Common myeloid progenitor, CD34-positive (primary cell): ENCODE data around the gene SCTR.

Experiments used
- CTCF ChIA-PET: fragments of 350-600 bp; sonication (Branson Sonifier 250); formaldehyde crosslinking; loops from one replicate; lab custom pipeline; 2021; ENCODE audit warnings: antibody characterized with exemption; lab: Charles Lee
- POLR2A ChIA-PET: fragments of 350-600 bp; sonication (Branson Sonifier 250); formaldehyde crosslinking; loops from one replicate; lab custom pipeline; 2021; ENCODE audit warnings: antibody characterized with exemption; lab: Charles Lee
- DNase-seq, 3 donors: peaks; one replicate each; pipeline versions ENCODE4 v3.0.0 to v3.0.0-alpha.2; 2013
- H3K27ac ChIP-seq, 2 experiments: 1 replicate in 1 of 2; 2 replicates in 1 of 2; pipeline ENCODE4 v1.7.0; 2013; ENCODE audit warnings: inconsistent platforms in 2 of 2, low read length in 2 of 2, mild to moderate bottlenecking in 2 of 2, low read depth in 1 of 2, moderate library complexity in 1 of 2; ENCODE audit not compliant: severe bottlenecking in 2 of 2, insufficient read depth in 1 of 2, poor library complexity in 1 of 2
- H3K27me3 ChIP-seq, 5 experiments: replicated peaks in 2 of 5; 1 replicate in 3 of 5; 2 replicates in 2 of 5; pipeline versions ENCODE4 v1.6.1 to v1.7.0; 2013; ENCODE audit warnings: low read length in 4 of 5, mild to moderate bottlenecking in 2 of 5, moderate library complexity in 2 of 5, inconsistent platforms in 1 of 5; ENCODE audit not compliant: insufficient read depth in 5 of 5, control insufficient read depth in 4 of 5
- H3K36me3 ChIP-seq, 4 experiments: 1 replicate in 2 of 4; 2 replicates in 2 of 4; pipeline versions ENCODE4 v1.6.1 to v1.7.0; 2013; ENCODE audit warnings: low read length in 3 of 4, control low read depth in 1 of 4, mild to moderate bottlenecking in 1 of 4; ENCODE audit not compliant: control insufficient read depth in 4 of 4, insufficient read depth in 4 of 4
- H3K4me1 ChIP-seq, 4 experiments: 1 replicate in 3 of 4; 2 replicates in 1 of 4; pipeline versions ENCODE4 v1.6.1 to v1.7.1; 2013; ENCODE audit warnings: low read length in 3 of 4, mild to moderate bottlenecking in 3 of 4, control low read depth in 1 of 4, inconsistent platforms in 1 of 4, moderate library complexity in 1 of 4; ENCODE audit not compliant: control insufficient read depth in 4 of 4, insufficient read depth in 4 of 4; ENCODE audit errors: control extremely low read depth in 1 of 4
- H3K4me3 ChIP-seq, 7 experiments: 1 replicate in 4 of 7; 2 replicates in 3 of 7; pipeline versions ENCODE4 v1.5.1 to v1.7.0; 2013; ENCODE audit warnings: mild to moderate bottlenecking in 7 of 7, low read length in 6 of 7, moderate library complexity in 6 of 7, inconsistent platforms in 2 of 7, low read depth in 2 of 7, control low read depth in 1 of 7; ENCODE audit not compliant: insufficient read depth in 4 of 7, control insufficient read depth in 1 of 7; ENCODE audit errors: extremely low read depth in 1 of 7
- H3K9me3 ChIP-seq, 5 experiments: 1 replicate in 4 of 5; 2 replicates in 1 of 5; pipeline versions ENCODE4 v1.6.1 to v1.7.1; 2013; ENCODE audit warnings: low read length in 4 of 5, mild to moderate bottlenecking in 2 of 5, inconsistent platforms in 1 of 5, low read depth in 1 of 5, moderate library complexity in 1 of 5; ENCODE audit not compliant: control insufficient read depth in 4 of 5, insufficient read depth in 2 of 5; ENCODE audit errors: control extremely low read depth in 1 of 5
- WGBS: methylation state at CpG from one replicate; pipeline ENCODE4 v1.1.5; 2013; ENCODE audit not compliant: insufficient coverage; 5-methylcytosine and 5-hydroxymethylcytosine counted together

Gene SCTR

DNA sequence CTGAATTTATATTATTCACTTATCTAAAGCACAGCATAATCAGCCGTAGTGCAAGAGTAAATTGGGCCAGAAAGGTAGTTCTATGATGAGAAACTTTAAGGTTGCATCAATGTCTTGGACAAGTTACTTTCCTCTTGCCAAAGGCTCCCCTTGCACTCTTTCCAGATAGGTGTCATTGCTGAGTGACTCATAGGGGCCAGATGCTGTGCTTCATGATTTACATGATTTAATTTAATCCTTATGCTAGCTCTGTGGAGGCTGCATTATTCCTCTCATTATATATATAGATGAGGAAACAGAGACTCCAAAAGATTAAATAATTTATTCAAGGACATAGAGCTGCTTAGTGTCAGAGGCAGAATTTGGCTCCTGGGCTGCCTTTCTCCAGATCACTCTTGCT is 25.0 kb upstream of the SCTR start:
- no peak for DNase-seq
- WGBS = 100% methylated on average over 1 of the region's 1 CpG
- peaks cover 0 to 3% (median 0%) of the 10 kb centered on the region in 5 experiments for H3K9me3 ChIP-seq
- POLR2A ChIA-PET = no interaction called here
- H3K27ac ChIP-seq = no peak overlapping the region
- peaks cover 6 to 36% (median 14%) of the 10 kb centered on the region in 5 experiments for H3K27me3 ChIP-seq
- H3K4me1 ChIP-seq = peaks cover 0 to 6% (median 5%) of the 10 kb centered on the region in 4 experiments
- H3K36me3 ChIP-seq = no peaks in the 10 kb centered on the region
- no peak overlapping the region for H3K4me3 ChIP-seq
- CTCF ChIA-PET = interaction anchor here (0.9 to 1.2 kb wide), 2 partner anchors 13 to 31 kb away, joined by 3 to 6 read pairs; no protein-coding TSS in a partner anchor

DNA sequence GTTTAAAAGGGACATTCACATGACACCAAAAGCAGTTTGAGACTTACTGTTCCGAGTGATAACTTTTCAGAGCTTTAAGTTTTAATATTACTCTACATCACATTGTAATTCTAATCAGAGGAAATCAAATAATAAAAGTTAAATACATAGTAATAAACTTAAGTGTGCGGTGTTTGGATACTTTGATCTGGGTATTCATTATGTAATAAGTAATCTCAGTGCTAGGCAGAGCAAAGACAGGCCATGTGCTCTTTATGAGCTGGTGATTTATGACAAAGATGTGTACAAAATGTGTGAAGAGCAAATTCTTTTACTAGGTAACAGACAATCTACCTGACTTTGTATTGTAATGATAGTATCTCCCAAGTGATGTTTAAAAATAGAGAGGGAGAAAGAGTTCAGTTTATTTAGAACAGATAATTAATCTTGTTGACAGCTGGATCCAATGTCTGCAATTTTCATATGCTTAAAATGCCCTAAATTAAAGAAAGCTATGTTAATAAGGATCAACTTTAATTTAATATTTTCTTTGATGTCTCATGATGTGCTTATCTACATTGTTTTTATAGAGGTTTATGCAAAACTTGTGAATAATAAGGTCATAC is 24.3 kb upstream of the SCTR start:
- Histone ChIP-seq H3K9me3 (peaks cover 0 to 3% (median 0%) of the 10 kb centered on the region in 5 experiments), H3K36me3 (no peaks in the 10 kb centered on the region), H3K27me3 (peaks cover 6 to 42% (median 16%) of the 10 kb centered on the region in 5 experiments), H3K4me3 (no peak overlapping the region), H3K27ac (no peak overlapping the region), H3K4me1 (peaks cover 2 to 11% (median 9%) of the 10 kb centered on the region in 4 experiments)
- ChIA-PET CTCF (interaction anchor here (1.2 kb wide), 1 partner anchor 31 kb away, joined by 6 read pairs; no protein-coding TSS in a partner anchor), POLR2A (no interaction called here)
- no CpG with 5 or more reads among the region's 2 CpGs for WGBS
- no peak for DNase-seq

DNA sequence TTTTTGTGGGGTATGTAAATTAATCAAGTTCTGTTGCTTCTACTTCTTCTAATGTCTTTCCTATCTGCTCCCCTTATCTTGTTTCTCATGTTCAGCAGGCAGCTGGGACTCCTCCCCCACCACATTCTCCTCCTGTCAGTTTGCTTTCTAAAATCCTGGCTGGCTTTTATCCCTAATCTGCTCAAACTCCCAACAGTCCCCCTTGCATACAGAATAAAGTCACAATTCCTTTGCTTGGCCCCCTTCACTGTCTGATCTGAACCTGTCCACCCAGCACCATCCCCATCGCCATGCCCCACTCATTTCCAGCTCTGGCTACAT is 22.1 kb upstream of the SCTR start:
- Histone ChIP-seq H3K4me1 (peaks cover 2 to 13% (median 9%) of the 10 kb centered on the region in 4 experiments), H3K4me3 (no peak overlapping the region), H3K36me3 (no peaks in the 10 kb centered on the region), H3K27me3 (peaks cover 11 to 64% (median 16%) of the 10 kb centered on the region in 5 experiments), H3K27ac (no peak overlapping the region), H3K9me3 (peaks cover 0 to 3% (median 0%) of the 10 kb centered on the region in 5 experiments)
- 89% methylated on average over 1 of the region's 1 CpG for WGBS
- ChIA-PET POLR2A (no interaction called here), CTCF (no interaction called here)
- DNase-seq = no peak

DNA sequence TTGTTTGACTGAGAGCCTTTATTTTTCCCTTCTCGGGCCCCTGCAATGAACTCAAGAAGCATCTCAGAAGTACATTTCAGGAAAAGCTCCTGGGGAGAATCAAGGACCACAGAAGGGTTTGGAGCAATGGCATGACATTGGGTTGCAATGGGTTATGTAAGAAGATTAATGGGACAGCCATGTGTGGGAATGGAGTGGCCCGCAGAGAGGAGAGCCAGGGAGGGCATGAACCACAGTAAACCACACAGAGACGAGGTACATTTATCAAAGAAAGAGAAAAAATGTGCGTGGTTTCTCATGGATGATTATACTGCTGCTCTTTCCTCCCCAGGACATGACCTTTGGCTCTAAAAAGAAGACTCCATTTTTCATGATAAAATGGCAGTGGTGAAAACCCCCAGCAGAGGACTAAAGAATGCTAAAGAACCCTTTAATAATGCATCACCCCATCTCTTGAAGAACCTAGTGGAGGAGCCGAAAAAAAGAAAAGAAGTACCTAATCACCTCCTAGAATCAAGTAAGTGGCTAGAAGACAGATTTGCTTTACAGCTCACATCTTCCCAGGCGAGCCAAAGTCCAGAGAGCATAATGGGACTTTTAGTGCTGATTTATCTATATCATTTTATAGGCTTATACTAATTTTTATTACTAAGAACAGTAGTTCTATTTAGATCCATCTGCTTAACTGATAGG is 21.6 kb upstream of the SCTR start:
- no peak overlapping the region for H3K4me3 ChIP-seq
- H3K36me3 ChIP-seq = no peaks in the 10 kb centered on the region
- ChIA-PET POLR2A (no interaction called here), CTCF (no interaction called here)
- peaks cover 2 to 13% (median 9%) of the 10 kb centered on the region in 4 experiments for H3K4me1 ChIP-seq
- WGBS = 73% methylated on average over 3 of the region's 6 CpGs
- DNase-seq = no peak
- H3K27me3 ChIP-seq = peaks cover 11 to 66% (median 16%) of the 10 kb centered on the region in 5 experiments
- H3K9me3 ChIP-seq = peaks cover 0 to 3% (median 0%) of the 10 kb centered on the region in 5 experiments
- no peak overlapping the region for H3K27ac ChIP-seq

DNA sequence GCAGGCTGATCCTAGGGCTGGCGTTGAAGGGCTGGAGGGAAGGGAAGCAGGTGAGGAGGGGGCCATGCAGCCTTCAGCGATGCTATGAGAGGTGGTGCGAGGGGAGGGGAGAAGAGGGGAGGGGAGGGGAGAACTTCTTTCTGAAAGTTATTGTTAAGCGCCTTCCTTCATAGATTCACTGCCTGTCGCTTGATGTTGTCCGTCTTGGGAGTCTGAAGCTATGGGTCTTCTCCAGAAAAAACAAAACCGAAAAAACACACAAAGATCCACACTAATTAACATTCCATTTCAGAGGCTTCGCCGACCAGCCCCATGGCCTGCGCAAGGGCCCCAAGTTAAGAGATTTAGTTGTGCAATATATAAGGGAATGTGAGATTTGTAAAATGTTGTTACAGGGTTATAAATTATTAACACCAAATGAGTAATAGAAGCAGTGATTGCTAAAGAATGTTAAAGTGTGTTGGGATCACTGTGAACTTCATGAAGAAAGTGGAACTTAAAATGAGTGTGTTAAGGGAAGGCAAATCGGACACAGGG is 20.7 kb upstream of the SCTR start:
- 47% methylated on average over 2 of the region's 11 CpGs for WGBS
- peaks cover 11 to 73% (median 19%) of the 10 kb centered on the region in 5 experiments for H3K27me3 ChIP-seq
- peaks cover 0 to 5% (median 3%) of the 10 kb centered on the region in 5 experiments for H3K9me3 ChIP-seq
- no peak for DNase-seq
- peaks cover 2 to 13% (median 9%) of the 10 kb centered on the region in 4 experiments for H3K4me1 ChIP-seq
- no peak overlapping the region for H3K27ac ChIP-seq
- POLR2A ChIA-PET = no interaction called here
- H3K4me3 ChIP-seq = peak overlapping the region in 1 of 7 experiments; percentile 77
- CTCF ChIA-PET = no interaction called here
- no peaks in the 10 kb centered on the region for H3K36me3 ChIP-seq

DNA sequence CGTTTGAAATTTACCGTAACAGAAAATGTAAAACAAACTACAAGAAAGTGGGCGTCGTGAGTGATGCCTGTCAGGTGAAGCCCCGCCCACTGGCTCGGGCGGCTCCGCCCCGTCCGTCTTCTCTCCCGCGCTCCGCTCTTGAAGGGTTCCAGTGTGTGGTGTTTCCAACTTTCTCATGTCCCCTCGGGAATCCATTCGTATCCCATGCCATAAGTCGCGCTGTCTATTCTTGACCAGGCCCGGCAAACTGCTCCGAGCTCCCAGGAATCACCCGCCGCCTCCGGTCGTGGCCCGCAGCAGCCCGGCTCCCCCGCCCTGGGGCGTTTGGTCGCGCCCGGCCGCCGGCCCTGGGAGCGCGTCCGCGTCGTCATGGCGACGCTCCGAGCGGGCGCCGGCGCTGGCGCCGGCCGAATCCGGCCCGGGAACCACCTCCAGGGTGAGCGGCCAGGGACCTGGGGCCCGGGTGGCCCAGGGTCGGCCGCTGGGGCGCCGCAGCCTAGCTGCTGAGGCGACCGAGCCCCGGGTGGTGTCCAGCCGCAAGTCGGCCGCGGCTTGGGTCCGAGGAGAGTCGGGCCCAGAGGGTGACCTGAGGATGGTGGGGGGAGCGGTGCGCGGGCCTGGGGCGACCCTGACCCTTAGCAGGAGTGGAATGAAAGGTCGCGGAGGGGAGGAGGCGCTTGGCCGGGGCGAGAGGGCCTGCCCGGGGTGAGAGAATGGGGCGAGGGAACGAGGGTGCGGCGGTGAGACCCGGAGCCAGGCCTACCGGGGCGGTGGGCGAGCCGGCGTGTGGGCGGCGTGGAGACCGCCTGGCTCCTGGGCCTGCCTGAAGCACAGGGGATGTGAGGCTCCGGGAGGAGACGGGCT is 20.0 kb upstream of the SCTR start, which contains the start of gene CFAP221:
Gene CFAP221, plus strand, starts transcription at position 375 of the 864 bp plus-strand sequence. CDS start 1,683 bp downstream, outside the sequence.
- Histone ChIP-seq H3K27me3 (peaks cover 11 to 79% (median 19%) of the 10 kb centered on the region in 5 experiments), H3K27ac (no peak within 1 kb of the TSS), H3K4me3 (peak within 1 kb of the TSS; percentile 20 to 77 (median 63)), H3K4me1 (peaks cover 2 to 13% (median 9%) of the 10 kb centered on the region in 4 experiments), H3K9me3 (peaks cover 0 to 9% (median 3%) of the 10 kb centered on the region in 5 experiments), H3K36me3 (no peaks in the 10 kb centered on the region)
- 5% methylated on average over 77 of the region's 89 CpGs for WGBS
- peak; percentile 61 to 82 (median 80) for DNase-seq
- ChIA-PET CTCF (no interaction called here), POLR2A (no interaction called here)
